ENCODE data around the gene ESRRA.

ESRRA gene

DNA sequence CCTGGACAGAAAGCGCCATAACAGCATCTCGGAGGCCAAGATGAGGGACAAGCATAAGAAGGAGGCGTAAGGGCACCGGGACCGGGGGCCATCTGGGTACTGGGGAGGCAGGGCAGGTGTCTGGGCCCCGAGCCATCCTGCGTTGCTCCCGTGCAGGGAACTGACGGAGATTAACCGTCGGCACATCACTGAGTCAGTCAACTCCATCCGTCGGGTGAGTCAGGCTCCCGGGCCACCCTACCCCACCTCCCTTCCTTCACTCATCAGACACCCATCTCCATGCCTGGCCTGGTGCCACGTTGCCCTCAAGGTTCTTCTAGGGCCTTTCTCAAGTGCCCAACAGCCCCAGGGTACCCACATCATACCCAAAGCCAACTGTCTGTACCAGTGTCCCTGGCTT, 39.0 kb upstream of the ESRRA start:
- DNase-seq (ENCODE audit: low spot score): no peak
- Mint-ChIP-seq H3K27me3 (ENCODE audit: low read depth) (no peaks in the 10 kb centered on the region), H3K27ac (no peak overlapping the region), H3K4me1 (ENCODE audit: low read depth) (peaks cover 18% of the 10 kb centered on the region), H3K36me3 (ENCODE audit: low read depth) (peaks cover 13% of the 10 kb centered on the region), H3K9me3 (no peaks in the 10 kb centered on the region), H3K4me3 (no peak overlapping the region)

DNA sequence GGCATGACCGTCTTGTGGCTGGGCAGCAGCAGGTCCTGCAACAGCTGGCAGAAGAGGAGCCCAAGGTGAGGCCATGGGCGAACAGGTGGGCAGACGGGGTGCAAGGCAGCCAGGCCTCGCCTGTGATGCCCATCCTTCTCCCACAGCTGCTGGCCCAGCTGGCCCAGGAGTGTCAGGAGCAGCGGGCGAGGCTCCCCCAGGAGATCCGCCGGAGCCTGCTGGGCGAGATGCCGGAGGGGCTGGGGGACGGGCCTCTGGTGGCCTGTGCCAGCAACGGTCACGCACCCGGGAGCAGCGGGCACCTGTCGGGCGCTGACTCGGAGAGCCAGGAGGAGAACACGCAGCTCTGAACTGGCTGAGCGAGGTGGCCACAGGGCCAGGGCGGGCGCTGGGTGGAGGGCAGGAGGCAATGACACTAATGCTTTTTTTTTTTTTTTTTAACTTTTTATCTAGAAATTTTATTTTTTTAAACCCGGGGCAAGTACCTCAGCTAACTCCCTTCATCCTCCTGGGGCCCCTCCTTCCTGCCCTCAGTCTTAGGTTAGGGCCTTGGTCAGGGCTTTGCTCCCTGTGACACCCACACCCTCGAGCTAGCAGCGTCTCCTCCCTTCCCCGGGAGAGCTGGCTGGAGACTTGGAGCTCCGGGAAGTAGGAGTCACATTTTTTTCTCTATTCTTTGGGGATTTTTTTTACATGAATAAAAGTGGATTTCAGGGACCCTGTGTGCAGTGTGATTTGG, 37.9 kb upstream of the ESRRA start:
- DNase-seq (ENCODE audit: low spot score): no peak
- H3K9me3 Mint-ChIP-seq: no peaks in the 10 kb centered on the region
- H3K4me3 Mint-ChIP-seq: no peak overlapping the region
- peaks cover 23% of the 10 kb centered on the region for H3K4me1 Mint-ChIP-seq (ENCODE audit: low read depth)
- no peaks in the 10 kb centered on the region for H3K27me3 Mint-ChIP-seq (ENCODE audit: low read depth)
- peak overlapping the region; percentile 96 for H3K27ac Mint-ChIP-seq
- peaks cover 9% of the 10 kb centered on the region for H3K36me3 Mint-ChIP-seq (ENCODE audit: low read depth)

DNA sequence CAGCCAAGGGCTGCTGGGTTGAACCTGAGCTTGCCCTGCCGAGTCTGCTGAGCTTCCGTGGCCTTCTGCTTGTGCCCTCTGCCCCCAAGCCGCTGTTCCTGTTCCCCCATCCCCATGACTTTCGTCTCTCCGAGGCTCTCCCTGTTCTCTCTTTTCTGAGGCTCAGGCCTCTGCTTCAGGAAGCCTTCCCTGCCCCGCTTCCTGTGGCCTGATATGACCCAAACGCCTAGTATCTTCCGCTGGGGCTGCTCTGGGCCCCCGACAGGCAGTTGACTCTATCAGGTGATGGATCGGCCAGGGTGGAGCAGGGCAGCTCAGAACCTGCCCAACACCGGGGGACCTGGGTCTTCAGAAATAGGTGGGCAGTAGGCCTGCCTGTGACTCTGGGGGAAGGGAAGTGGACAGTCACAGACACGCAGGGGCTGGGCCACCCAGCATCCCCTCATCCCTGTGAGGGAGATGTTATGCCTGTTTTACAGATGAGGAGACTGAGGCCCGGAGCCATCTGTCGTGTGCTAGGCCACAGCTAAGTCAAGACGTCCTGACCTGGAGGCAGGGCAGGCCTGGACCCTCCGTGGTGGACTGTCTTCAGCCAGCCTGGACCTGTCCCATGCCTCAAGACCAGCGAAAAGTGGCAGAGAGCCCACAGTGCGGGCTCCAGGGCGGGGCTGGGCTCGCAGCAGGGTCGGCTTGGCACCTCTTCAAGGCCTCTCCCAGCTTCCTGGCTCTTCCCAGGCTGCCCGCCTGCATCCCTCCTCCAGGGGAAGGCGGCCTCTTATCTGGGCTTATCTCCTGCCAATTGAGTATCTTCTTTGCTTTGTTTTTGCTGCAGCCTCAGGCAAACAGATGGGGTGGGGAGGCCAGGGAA, 37.1 kb upstream of the ESRRA start:
- H3K36me3 Mint-ChIP-seq (ENCODE audit: low read depth): peaks cover 7% of the 10 kb centered on the region
- no peaks in the 10 kb centered on the region for H3K9me3 Mint-ChIP-seq
- no peaks in the 10 kb centered on the region for H3K27me3 Mint-ChIP-seq (ENCODE audit: low read depth)
- H3K4me3 Mint-ChIP-seq: peak overlapping the region; percentile 96
- peak overlapping the region; percentile 96 for H3K27ac Mint-ChIP-seq
- no peak for DNase-seq (ENCODE audit: low spot score)
- peaks cover 24% of the 10 kb centered on the region for H3K4me1 Mint-ChIP-seq (ENCODE audit: low read depth)

DNA sequence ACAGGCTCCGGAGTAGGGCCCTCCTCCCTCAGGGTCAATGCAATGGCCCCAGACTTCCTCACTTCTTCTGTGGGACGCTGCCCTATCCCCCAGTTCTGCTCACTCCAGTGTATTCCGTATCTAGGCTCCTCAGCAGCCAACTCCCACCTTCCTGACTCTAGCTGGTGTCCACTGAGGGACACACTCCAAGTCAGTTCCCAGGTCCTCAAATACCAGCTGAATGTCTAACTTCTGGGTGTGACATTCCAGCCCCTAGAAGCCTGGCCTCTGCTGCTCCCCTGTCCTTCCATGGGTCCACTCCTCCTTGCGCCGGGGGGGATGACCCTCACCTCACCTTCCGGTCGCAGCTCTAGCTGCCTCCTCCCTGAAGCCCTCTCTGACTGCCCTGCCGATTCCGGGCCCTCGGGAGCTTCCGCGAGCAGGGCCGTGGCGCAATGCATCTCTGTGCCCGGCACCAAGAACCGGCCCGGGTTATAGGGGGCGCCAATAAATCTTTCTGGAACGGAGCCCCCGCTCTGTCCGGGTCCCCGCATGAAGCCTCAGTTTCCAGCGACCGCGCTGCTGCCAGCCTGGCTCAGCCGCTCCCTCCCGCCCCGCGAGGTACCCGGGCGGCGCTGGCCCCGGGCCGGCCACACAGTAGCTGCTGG, 36.3 kb upstream of the ESRRA start:
- H3K4me1 Mint-ChIP-seq (ENCODE audit: low read depth): peaks cover 24% of the 10 kb centered on the region
- H3K4me3 Mint-ChIP-seq: peak overlapping the region; percentile 96
- DNase-seq (ENCODE audit: low spot score): peak; percentile 58
- no peaks in the 10 kb centered on the region for H3K27me3 Mint-ChIP-seq (ENCODE audit: low read depth)
- no peaks in the 10 kb centered on the region for H3K9me3 Mint-ChIP-seq
- peaks cover 7% of the 10 kb centered on the region for H3K36me3 Mint-ChIP-seq (ENCODE audit: low read depth)
- H3K27ac Mint-ChIP-seq: peak overlapping the region; percentile 96

DNA sequence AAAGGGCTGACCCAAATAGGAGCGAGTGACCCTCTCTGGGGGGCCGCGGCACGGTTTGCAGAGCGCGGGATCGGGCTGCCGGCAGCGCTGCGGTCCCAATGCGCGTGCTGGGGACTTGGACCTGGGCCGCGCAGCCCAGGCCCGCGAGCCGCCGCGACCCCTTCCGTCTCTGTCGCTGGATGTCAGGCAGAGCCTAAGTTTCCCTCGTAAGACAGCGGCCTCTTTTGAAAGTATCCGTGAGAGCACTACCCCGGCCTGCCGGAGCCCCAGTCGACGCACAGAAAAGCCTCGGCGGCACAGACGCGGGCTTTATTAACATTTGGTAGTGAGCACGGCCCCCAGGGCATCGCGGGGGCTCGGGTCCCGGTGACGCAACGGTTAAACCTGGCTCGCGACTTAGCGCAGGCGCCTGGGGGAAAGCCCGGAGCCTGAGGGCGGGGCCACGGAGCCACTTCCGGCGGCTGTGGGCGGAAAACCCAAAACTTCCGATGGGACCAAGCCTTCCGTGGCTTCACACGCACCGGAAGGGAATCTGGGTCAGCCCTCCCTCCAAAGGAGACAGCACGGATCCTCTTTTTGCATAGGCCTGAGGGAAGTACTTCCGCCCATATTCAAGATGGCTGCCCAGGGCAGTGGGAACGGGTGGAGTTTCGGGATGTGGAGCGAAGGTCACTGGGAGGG, 35.6 kb upstream of the ESRRA start:
- peaks cover 7% of the 10 kb centered on the region for H3K36me3 Mint-ChIP-seq (ENCODE audit: low read depth)
- peak; percentile 98 for DNase-seq (ENCODE audit: low spot score)
- H3K27me3 Mint-ChIP-seq (ENCODE audit: low read depth): no peaks in the 10 kb centered on the region
- H3K27ac Mint-ChIP-seq: peak overlapping the region; percentile 96
- no peaks in the 10 kb centered on the region for H3K9me3 Mint-ChIP-seq
- H3K4me3 Mint-ChIP-seq: peak overlapping the region; percentile 96
- peaks cover 24% of the 10 kb centered on the region for H3K4me1 Mint-ChIP-seq (ENCODE audit: low read depth)

DNA sequence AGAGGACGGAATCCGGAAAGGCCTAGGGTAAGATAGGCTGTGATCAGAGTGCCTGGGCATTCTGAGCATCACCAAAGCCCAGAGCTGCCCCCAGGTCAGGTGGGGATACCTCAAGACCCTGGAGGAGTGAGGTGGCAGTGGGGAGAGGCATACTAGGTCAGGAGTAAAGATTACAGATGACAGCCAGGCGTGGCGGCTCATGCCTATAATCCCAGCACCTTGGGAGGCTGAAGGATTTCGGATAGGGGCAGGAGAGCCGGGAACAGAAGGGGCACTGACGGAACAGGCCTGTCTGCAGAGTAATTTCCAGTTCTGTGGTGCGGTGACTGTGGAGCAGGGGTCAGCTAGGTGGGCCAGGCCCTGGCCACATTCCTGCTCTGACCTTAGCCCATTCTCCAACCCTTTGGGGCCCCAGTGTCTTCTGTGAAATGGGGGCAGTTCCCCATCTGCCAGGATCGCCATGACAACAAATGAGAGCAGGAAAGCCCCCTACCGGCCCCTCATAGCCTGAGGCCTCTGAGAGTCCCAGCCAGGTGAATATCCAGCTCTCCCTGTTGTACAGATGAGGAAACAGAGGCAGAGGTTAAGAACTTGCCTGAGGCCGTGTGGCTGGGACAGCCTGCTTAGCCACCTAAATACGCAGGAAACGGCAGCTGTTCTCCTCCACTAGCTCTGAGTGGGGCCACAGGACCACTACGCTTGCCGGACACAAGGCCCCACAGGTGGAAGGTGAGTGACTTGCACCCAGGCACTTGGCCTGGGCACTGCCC, 30.1 kb upstream of the ESRRA start:
- Mint-ChIP-seq H3K27ac (no peak overlapping the region), H3K4me1 (ENCODE audit: low read depth) (peaks cover 8% of the 10 kb centered on the region), H3K4me3 (no peak overlapping the region), H3K9me3 (no peaks in the 10 kb centered on the region), H3K36me3 (ENCODE audit: low read depth) (peaks cover 9% of the 10 kb centered on the region), H3K27me3 (ENCODE audit: low read depth) (no peaks in the 10 kb centered on the region)
- DNase-seq (ENCODE audit: low spot score): no peak

DNA sequence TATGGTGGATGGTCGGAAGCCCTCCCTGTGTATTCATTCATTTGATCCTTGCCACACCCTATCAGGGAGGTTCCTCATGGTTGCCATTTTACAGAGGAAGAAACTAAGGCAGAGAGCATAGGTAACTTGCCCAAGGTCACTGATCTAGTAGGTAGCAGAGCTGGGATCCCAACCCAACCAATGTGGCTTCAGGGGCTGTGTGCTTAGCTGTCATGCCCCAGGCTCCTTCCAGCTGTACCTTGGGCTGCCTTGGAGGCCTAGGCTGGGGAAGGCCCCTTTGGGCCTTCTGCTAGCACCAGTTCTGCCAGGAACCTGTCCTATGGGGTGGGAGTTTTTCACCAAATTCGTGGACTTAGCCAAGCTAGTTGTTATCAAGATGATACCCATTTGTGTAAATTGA, 29.5 kb upstream of the ESRRA start:
- Mint-ChIP-seq H3K4me1 (ENCODE audit: low read depth) (peaks cover 7% of the 10 kb centered on the region), H3K9me3 (no peaks in the 10 kb centered on the region), H3K4me3 (no peak overlapping the region), H3K27me3 (ENCODE audit: low read depth) (no peaks in the 10 kb centered on the region), H3K27ac (no peak overlapping the region), H3K36me3 (ENCODE audit: low read depth) (peaks cover 8% of the 10 kb centered on the region)
- no peak for DNase-seq (ENCODE audit: low spot score)

DNA sequence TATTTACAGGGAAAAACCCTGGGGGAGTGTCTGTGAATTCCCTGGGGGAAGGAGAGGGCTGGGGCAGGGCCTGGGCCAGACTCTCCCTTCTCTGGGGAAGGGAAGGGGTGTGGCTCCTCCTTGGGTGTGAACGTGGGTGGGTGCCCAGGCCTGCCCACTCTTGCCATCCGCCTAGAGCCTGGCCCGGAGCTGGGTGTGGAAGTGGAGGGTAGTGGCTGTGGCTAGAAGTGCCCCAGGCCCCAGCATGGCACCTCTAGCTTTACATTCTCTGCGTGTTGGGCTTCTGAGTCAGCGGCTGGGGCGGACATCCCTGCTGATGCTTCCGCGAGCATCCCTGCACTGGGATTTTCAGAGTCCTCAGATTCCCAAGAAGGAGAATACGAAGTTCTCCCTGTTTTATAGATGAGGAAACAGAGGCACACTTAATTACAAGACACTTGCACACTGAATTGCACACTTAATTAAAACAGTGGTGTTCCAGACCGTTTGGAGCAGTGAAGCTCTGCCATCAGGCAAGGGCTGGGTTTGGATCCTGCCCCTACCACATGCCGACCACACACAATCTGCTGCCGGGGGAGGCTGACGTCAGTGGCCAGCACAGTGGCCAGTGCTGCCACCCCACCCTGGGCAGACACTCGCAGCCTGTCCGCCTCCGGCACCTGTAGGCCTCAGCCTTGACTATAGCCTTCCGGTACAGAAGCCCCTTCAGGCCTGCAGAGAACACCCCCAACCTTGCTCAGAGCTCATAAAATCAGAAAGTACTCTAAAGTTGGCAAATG, 28.5 kb upstream of the ESRRA start:
- no peak for DNase-seq (ENCODE audit: low spot score)
- H3K27ac Mint-ChIP-seq: no peak overlapping the region

DNA sequence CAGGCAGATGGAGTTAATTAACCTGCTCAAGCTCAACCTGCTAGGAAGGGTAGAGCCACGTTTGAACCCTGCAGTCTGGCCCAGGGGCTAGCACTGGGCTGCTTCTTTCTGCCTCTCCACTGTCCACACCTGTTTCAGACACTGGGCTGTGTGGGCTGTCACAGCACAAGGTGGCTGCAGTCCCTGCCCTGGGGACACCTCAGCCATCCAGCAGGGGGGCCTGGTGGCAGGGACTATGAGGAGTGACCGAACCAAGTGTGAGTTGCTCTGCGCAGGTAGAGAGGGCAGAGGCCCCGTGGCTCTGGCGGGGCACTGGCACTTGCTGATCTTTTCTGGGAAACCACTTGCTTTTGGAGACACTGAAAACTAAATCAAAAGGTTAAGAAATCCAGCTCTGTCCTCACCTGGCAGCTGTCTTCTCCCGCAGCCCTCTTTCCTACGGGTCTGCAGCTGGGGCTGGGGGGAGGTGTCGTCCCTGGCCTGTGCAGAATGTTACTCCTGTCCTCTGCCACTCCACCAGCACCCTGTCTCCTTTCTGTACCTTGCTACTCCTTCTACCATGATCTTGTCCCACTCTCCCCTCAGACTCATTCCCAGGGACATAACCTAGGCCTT, 26.6 kb upstream of the ESRRA start:
- no peak overlapping the region for H3K27ac Mint-ChIP-seq
- no peaks in the 10 kb centered on the region for H3K9me3 Mint-ChIP-seq
- DNase-seq (ENCODE audit: low spot score): no peak
- peaks cover 6% of the 10 kb centered on the region for H3K4me1 Mint-ChIP-seq (ENCODE audit: low read depth)
- H3K27me3 Mint-ChIP-seq (ENCODE audit: low read depth): no peaks in the 10 kb centered on the region
- no peak overlapping the region for H3K4me3 Mint-ChIP-seq
- peaks cover 14% of the 10 kb centered on the region for H3K36me3 Mint-ChIP-seq (ENCODE audit: low read depth)

More for the DNA sequence above, 28.5 kb upstream of the ESRRA start:
- Mint-ChIP-seq H3K9me3 (no peaks in the 10 kb centered on the region), H3K36me3 (ENCODE audit: low read depth) (peaks cover 12% of the 10 kb centered on the region), H3K4me1 (ENCODE audit: low read depth) (peaks cover 5% of the 10 kb centered on the region), H3K4me3 (no peak overlapping the region), H3K27me3 (ENCODE audit: low read depth) (no peaks in the 10 kb centered on the region)

DNA sequence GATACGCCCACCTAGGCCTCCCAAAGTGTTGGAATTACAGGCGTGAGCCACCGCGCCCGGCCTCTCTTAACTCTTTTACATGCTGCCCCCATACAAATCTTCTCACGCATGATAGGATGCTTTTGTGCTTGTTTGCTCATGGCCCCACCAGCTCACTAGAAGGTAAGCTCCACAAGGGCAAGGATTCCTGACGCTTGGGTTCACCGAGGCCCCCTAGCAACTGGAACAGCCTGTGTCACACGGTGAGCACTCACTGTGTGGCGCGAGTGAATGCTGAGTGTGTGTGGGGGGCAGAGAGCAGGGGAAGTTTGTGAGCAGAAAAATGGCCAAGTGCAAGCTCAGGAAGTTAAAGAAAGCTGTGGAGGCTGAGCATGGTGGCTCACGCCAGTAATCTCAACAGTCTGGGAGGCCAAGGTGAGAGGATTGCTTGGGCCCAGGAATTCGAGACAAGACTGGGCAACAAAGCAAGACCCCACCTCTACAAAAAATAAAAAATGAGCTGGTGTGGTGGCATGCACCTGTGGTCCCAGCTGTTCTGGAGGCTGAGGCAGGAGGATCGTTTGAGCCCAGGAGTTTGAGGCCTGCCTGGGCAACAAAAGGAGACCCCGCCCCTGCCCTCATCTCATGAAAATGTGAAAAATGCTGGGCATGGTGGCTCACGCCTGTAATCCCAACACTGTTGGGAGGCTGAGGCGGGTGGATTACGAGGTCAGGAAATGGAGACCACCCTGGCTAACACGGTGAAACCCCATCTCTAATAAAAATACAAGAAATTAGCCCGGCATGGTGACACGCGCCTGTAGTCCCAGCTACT, 23.2 kb upstream of the ESRRA start:
- Mint-ChIP-seq H3K4me3 (no peak overlapping the region), H3K27ac (no peak overlapping the region), H3K27me3 (ENCODE audit: low read depth) (no peaks in the 10 kb centered on the region), H3K36me3 (ENCODE audit: low read depth) (peaks cover 14% of the 10 kb centered on the region), H3K9me3 (no peaks in the 10 kb centered on the region), H3K4me1 (ENCODE audit: low read depth) (peaks cover 15% of the 10 kb centered on the region)
- no peak for DNase-seq (ENCODE audit: low spot score)

DNA sequence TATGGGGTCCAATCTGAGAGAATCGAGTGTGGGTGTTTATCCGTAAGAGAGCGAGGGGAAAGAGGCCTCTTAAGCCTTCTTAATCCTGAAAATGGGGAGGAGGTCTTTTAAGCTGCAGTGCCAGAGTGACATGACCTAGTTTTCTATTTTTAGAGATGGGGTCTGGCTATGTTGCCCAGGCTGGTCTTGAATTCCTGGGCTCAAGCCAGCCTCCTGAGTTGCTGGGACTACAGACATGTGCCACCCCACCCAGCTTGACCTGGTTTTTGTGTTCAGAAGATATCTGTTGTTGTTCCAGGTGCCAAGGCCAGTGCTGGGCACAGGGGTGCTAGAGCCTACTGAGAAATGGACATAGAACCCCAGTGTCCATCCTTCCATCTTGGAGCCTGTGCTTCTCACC, 22.2 kb upstream of the ESRRA start:
- no peak for DNase-seq (ENCODE audit: low spot score)
- peak overlapping the region; percentile 84 for H3K4me3 Mint-ChIP-seq
- peaks cover 14% of the 10 kb centered on the region for H3K36me3 Mint-ChIP-seq (ENCODE audit: low read depth)
- H3K27ac Mint-ChIP-seq: peak overlapping the region; percentile 28
- no peaks in the 10 kb centered on the region for H3K27me3 Mint-ChIP-seq (ENCODE audit: low read depth)
- no peaks in the 10 kb centered on the region for H3K9me3 Mint-ChIP-seq
- peaks cover 15% of the 10 kb centered on the region for H3K4me1 Mint-ChIP-seq (ENCODE audit: low read depth)
